ENCODE data around the gene TMEM258. TPM values are rescaled to one million over a fixed set of nuclear protein-coding genes. Genes with fewer than 3 reads are reported as not detected.

TMEM258 gene
- polyA plus RNA-seq, 1 of the 3 experiments (the other 2 are of a cell fraction): 454 TPM

GRCh38 chr11:61841636-61842527 lies 49.5 kb upstream of the TMEM258 start (continued):
- TF ChIP-seq EP300 (IDR thresholded peaks at IDR 0.05; ENCODE audit: borderline replicate concordance in 1 of 2, low read depth in 1 of 2, low read length in 1 of 2) (no peak), FOSL2 (IDR thresholded peaks at IDR 0.05; ENCODE audit: borderline replicate concordance, low read depth) (no peak), RAD21 (IDR thresholded peaks at IDR 0.05; ENCODE audit: low read length) (no peak)

DNA sequence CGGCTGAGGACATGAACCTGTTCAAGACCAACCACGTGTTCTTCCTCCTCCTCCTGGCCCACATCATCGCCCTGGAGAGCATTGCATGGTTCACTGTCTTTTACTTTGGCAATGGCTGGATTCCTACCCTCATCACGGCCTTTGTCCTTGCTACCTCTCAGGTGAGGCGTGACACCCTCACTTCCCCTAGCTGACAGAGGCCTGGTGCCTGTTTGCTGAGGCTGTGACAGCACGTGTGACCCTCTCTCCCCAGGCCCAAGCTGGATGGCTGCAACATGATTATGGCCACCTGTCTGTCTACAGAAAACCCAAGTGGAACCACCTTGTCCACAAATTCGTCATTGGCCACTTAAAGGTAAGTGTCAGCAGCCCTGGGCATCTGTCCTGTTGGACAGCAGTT lies 48.0 kb upstream of the TMEM258 start:
- CTCF ChIA-PET: interaction anchor here (0.9 to 1.8 kb wide), 4 partner anchors 12 to 107 kb away, joined by 3 to 9 read pairs (median 4); partner anchors contain the start of gene FADS2
- POLR2A ChIA-PET: interaction anchor here (0.7 kb wide), 1 partner anchor 31 kb away, joined by 5 read pairs; no protein-coding TSS in a partner anchor
- H3K9me2 ChIP-seq: no peaks in the 10 kb centered on the region

DNA sequence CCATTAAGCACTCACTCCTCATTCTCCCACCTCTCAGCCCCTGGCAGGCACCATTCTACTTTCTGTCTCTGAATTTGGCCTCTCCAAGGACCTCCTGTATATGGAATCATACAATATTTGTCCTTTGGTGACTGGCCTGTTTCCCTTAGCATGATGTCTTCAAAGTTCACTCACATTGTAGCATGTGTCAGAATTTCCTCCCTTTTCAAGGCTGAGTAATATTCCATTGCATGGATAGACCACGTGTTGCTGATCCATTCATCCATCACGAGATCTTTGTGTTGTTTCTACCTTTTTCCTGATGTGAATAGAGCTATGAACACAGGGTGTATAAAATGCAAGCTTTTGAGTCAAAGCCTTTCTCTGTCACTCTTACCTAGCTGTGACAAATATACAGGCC lies 47.3 kb upstream of the TMEM258 start:
- ChIA-PET CTCF (interaction anchor here (0.9 to 1.0 kb wide), 3 partner anchors 11 to 108 kb away, joined by 3 to 4 read pairs (median 3); partner anchors contain the start of gene FADS2), POLR2A (no interaction called here)
- TF ChIP-seq FOSL2 (IDR thresholded peaks at IDR 0.05; ENCODE audit: borderline replicate concordance, low read depth) (no peak), GABPA (IDR thresholded peaks at IDR 0.05; ENCODE audit: low read depth) (no peak), EZH2phosphoT487 (IDR thresholded peaks at IDR 0.05; ENCODE audit: borderline replicate concordance, low read depth) (no peak), USF2 (IDR thresholded peaks at IDR 0.05; ENCODE audit: borderline replicate concordance, low read depth, low read length) (no peak), FOXJ3 (CRISPR knock-in tag; IDR thresholded peaks at IDR 0.05) (no peak), RFX5 (IDR thresholded peaks at IDR 0.05; ENCODE audit: low read length) (no peak), POLR2AphosphoS5 (IDR thresholded peaks at IDR 0.05; ENCODE audit: low read depth, low read length) (no peak), NFIC (IDR thresholded peaks at IDR 0.05; ENCODE audit: borderline replicate concordance) (no peak), ELF1 (IDR thresholded peaks at IDR 0.05) (no peak), FOXM1 (IDR thresholded peaks at IDR 0.05; ENCODE audit: low read depth) (no peak), RCOR1 (IDR thresholded peaks at IDR 0.05; ENCODE audit: low read length) (no peak)
- TF ChIP-seq, protein P1, sequence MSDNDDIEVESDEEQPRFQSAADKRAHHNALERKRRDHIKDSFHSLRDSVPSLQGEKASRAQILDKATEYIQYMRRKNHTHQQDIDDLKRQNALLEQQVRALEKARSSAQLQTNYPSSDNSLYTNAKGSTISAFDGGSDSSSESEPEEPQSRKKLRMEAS (IDR thresholded peaks at IDR 0.05; ENCODE audit: low read depth): no peak
- TF ChIP-seq, protein P2, sequence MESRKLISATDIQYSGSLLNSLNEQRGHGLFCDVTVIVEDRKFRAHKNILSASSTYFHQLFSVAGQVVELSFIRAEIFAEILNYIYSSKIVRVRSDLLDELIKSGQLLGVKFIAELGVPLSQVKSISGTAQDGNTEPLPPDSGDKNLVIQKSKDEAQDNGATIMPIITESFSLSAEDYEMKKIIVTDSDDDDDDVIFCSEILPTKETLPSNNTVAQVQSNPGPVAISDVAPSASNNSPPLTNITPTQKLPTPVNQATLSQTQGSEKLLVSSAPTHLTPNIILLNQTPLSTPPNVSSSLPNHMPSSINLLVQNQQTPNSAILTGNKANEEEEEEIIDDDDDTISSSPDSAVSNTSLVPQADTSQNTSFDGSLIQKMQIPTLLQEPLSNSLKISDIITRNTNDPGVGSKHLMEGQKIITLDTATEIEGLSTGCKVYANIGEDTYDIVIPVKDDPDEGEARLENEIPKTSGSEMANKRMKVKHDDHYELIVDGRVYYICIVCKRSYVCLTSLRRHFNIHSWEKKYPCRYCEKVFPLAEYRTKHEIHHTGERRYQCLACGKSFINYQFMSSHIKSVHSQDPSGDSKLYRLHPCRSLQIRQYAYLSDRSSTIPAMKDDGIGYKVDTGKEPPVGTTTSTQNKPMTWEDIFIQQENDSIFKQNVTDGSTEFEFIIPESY (IDR thresholded peaks at IDR 0.05; ENCODE audit: borderline replicate concordance, low read depth): no peak
- TF ChIP-seq, protein P3, sequence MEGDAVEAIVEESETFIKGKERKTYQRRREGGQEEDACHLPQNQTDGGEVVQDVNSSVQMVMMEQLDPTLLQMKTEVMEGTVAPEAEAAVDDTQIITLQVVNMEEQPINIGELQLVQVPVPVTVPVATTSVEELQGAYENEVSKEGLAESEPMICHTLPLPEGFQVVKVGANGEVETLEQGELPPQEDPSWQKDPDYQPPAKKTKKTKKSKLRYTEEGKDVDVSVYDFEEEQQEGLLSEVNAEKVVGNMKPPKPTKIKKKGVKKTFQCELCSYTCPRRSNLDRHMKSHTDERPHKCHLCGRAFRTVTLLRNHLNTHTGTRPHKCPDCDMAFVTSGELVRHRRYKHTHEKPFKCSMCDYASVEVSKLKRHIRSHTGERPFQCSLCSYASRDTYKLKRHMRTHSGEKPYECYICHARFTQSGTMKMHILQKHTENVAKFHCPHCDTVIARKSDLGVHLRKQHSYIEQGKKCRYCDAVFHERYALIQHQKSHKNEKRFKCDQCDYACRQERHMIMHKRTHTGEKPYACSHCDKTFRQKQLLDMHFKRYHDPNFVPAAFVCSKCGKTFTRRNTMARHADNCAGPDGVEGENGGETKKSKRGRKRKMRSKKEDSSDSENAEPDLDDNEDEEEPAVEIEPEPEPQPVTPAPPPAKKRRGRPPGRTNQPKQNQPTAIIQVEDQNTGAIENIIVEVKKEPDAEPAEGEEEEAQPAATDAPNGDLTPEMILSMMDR (IDR thresholded peaks at IDR 0.05): no peak
- DNase-seq: no peak
- H3K4me1 ChIP-seq (ENCODE audit: control insufficient read depth in 1 of 2, insufficient read depth in 2 of 2, low read depth in 1 of 2, low read length in 1 of 2): peaks cover 3 to 10% of the 10 kb centered on the region in 2 experiments; a peak in 2 of 4 replicates
- peaks cover 13 to 44% of the 10 kb centered on the region in 2 experiments for H3K36me3 ChIP-seq (replicated peaks in 1 of 2; ENCODE audit: control insufficient read depth in 1 of 2, insufficient read depth in 2 of 2, low read length in 1 of 2)
- no peak overlapping the region for H3K4me2 ChIP-seq
- no peaks in the 10 kb centered on the region for H3K9me3 ChIP-seq
- H3K9me2 ChIP-seq: no peaks in the 10 kb centered on the region
- H3K4me3 ChIP-seq (ENCODE audit: low read depth in 2 of 2, low read length in 1 of 2): no peak overlapping the region
- no peak overlapping the region for H2AFZ ChIP-seq (ENCODE audit: low read depth)
- H3K27me3 ChIP-seq (ENCODE audit: insufficient read depth): no peaks in the 10 kb centered on the region
- no peaks in the 10 kb centered on the region for H4K20me1 ChIP-seq (ENCODE audit: insufficient read depth)
- 89% methylated on average over 2 of the region's 2 CpGs for WGBS (ENCODE audit: low lambda C conversion rate)
- peaks cover 8% of the 10 kb centered on the region; the same call in 1 of the 2 replicates for H3K79me2 ChIP-seq (ENCODE audit: insufficient read depth)
- no peaks in the 10 kb centered on the region for H3F3A ChIP-seq (replicated peaks; ENCODE audit: insufficient read depth)
- no peak overlapping the region for H3K9ac ChIP-seq
- no peak overlapping the region for H3K27ac ChIP-seq (ENCODE audit: low read depth in 2 of 2, low read length in 1 of 2)

More for the DNA sequence above, 48.0 kb upstream of the TMEM258 start:
- no peak for TF ChIP-seq POLR2AphosphoS5 (IDR thresholded peaks at IDR 0.05; ENCODE audit: low read depth, low read length)
- no peak for TF ChIP-seq FOSL2 (IDR thresholded peaks at IDR 0.05; ENCODE audit: borderline replicate concordance, low read depth)
- no peak for TF ChIP-seq TEAD4 (IDR thresholded peaks at IDR 0.05; ENCODE audit: borderline replicate concordance, insufficient read depth)
- Histone ChIP-seq H4K20me1 (ENCODE audit: insufficient read depth) (no peaks in the 10 kb centered on the region), H3K27me3 (ENCODE audit: insufficient read depth) (no peaks in the 10 kb centered on the region), H3K4me3 (ENCODE audit: low read depth in 2 of 2, low read length in 1 of 2) (no peak overlapping the region), H3K9ac (no peak overlapping the region), H2AFZ (ENCODE audit: low read depth) (no peak overlapping the region), H3K4me2 (no peak overlapping the region), H3K4me1 (ENCODE audit: control insufficient read depth in 1 of 2, insufficient read depth in 2 of 2, low read depth in 1 of 2, low read length in 1 of 2) (peaks cover 0 to 10% of the 10 kb centered on the region in 2 experiments; a peak in 2 of 4 replicates), H3K79me2 (ENCODE audit: insufficient read depth) (peaks cover 7% of the 10 kb centered on the region; the same call in 1 of the 2 replicates), H3F3A (replicated peaks; ENCODE audit: insufficient read depth) (no peaks in the 10 kb centered on the region), H3K36me3 (replicated peaks in 1 of 2; ENCODE audit: control insufficient read depth in 1 of 2, insufficient read depth in 2 of 2, low read length in 1 of 2) (peaks cover 13 to 46% of the 10 kb centered on the region in 2 experiments), H3K9me3 (no peaks in the 10 kb centered on the region), H3K27ac (ENCODE audit: low read depth in 2 of 2, low read length in 1 of 2) (no peak overlapping the region)
- DNase-seq: no peak
- WGBS (ENCODE audit: low lambda C conversion rate): 88% methylated on average over 7 of the region's 7 CpGs

Data from SK-N-SH (cell line).